Lower leg skin (tissue), 3 donors: ENCODE data around the gene RUSF1.

ENCODE experiments used
- CTCF ChIP-seq, 3 donors: fragments of 450-650 bp; IDR thresholded peaks; one replicate each; pipeline ENCODE4 v1.5.1; 2016; ENCODE audit warnings: antibody characterized with exemption in 3 of 3, mild to moderate bottlenecking in 3 of 3, moderate library complexity in 2 of 3
- POLR2A ChIP-seq, 2 donors: fragments of 450-650 bp; IDR thresholded peaks; one replicate each; pipeline ENCODE4 v1.6.1; 2016 to 2017; ENCODE audit warnings: antibody characterized with exemption in 2 of 2, mild to moderate bottlenecking in 1 of 2, moderate library complexity in 1 of 2

- TF ChIP-seq POLR2A (IDR thresholded peaks at IDR 0.05): no peak
- no peak for TF ChIP-seq CTCF (IDR thresholded peaks at IDR 0.05)
Observed at GRCh38 chr16:31521368-31521767, 13.2 kb upstream of the RUSF1 start.
